GM23338 (cell line): ENCODE results near the gene HCN1. TPM values are rescaled to one million over a fixed set of nuclear protein-coding genes. Genes with fewer than 3 reads are reported as not detected.

ENCODE experiments used
- ATAC-seq: fragments of 200-7000 bp; cut with Tn5 transposase; 3 replicates; pipeline ENCODE4 v1.9.1; 2020
- DNase-seq: peaks from one replicate; pipeline ENCODE4 v3.0.0-alpha.2; 2015; ENCODE audit warnings: low spot score
- H2AFZ ChIP-seq: fragments of 200-600 bp; sonication (generic); 2 replicates; pipeline ENCODE4 v1.8.0; 2016; ENCODE audit warnings: antibody characterized with exemption, mild to moderate bottlenecking, moderate library complexity
- H3F3A ChIP-seq: fragments of 200-600 bp; sonication (generic); replicated peaks from 2 replicates; pipeline ENCODE4 v1.8.0; 2017; ENCODE audit warnings: antibody characterized with exemption, mixed run types, low read depth
- H3K27ac ChIP-seq: fragments of 200-600 bp; sonication (generic); 2 replicates; pipeline ENCODE4 v1.6.1; 2016; ENCODE audit warnings: low read depth
- H3K27me3 ChIP-seq: fragments of 200-600 bp; sonication (generic); 2 replicates; pipeline ENCODE4 v1.8.0; 2016; ENCODE audit warnings: mild to moderate bottlenecking, mixed run types, moderate library complexity; ENCODE audit not compliant: insufficient read depth
- H3K36me3 ChIP-seq: fragments of 200-600 bp; sonication (generic); 2 replicates; pipeline ENCODE4 v1.8.0; 2016; ENCODE audit warnings: mild to moderate bottlenecking; ENCODE audit not compliant: insufficient read depth
- H3K4me1 ChIP-seq: fragments of 200-600 bp; sonication (generic); 2 replicates; pipeline ENCODE4 v1.8.0; 2016; ENCODE audit warnings: mild to moderate bottlenecking, moderate library complexity; ENCODE audit not compliant: insufficient read depth
- H3K4me2 ChIP-seq: fragments of 200-600 bp; sonication (generic); 2 replicates; pipeline ENCODE4 v1.7.1; 2017; ENCODE audit warnings: mixed run types
- H3K4me3 ChIP-seq: fragments of 200-600 bp; sonication (generic); 2 replicates; pipeline ENCODE4 v1.6.1; 2016; ENCODE audit warnings: mixed run types
- H3K79me2 ChIP-seq: fragments of 200-600 bp; sonication (generic); replicated peaks from 2 replicates; pipeline ENCODE4 v1.8.0; 2017; ENCODE audit warnings: mild to moderate bottlenecking; ENCODE audit not compliant: insufficient read depth
- H3K9me2 ChIP-seq: fragments of 200-600 bp; sonication (generic); 2 replicates; pipeline ENCODE4 v1.8.0; 2017; ENCODE audit not compliant: insufficient read depth
- H4K20me1 ChIP-seq: fragments of 200-600 bp; sonication (generic); replicated peaks from 2 replicates; pipeline ENCODE4 v1.8.0; 2017; ENCODE audit warnings: mild to moderate bottlenecking; ENCODE audit not compliant: insufficient read depth
- H3K27ac Mint-ChIP-seq: 2 replicates; pipeline ENCODE4 v1.8.0; 2020; ENCODE audit warnings: inconsistent platforms, mild to moderate bottlenecking, moderate library complexity, mixed read lengths
- H3K27me3 Mint-ChIP-seq: 3 replicates; pipeline ENCODE4 v1.8.0; 2022; ENCODE audit warnings: low read depth, mild to moderate bottlenecking, moderate library complexity, mixed read lengths, inconsistent platforms; ENCODE audit not compliant: insufficient read depth, poor library complexity
- H3K36me3 Mint-ChIP-seq: 3 replicates; pipeline ENCODE4 v1.8.0; 2021; ENCODE audit warnings: low read depth, mild to moderate bottlenecking, inconsistent platforms, moderate library complexity, mixed read lengths
- H3K4me1 Mint-ChIP-seq: 3 replicates; pipeline ENCODE4 v1.8.0; 2020; ENCODE audit warnings: mild to moderate bottlenecking, inconsistent platforms, mixed read lengths
- H3K4me3 Mint-ChIP-seq: 3 replicates; pipeline ENCODE4 v1.8.0; 2021; ENCODE audit warnings: moderate library complexity, mild to moderate bottlenecking, inconsistent platforms, mixed read lengths
- H3K9me3 Mint-ChIP-seq: 3 replicates; pipeline ENCODE4 v1.8.0; 2020; ENCODE audit warnings: moderate library complexity, mild to moderate bottlenecking, inconsistent platforms, mixed read lengths
- CREB1 ChIP-seq: fragments of 250-450 bp; sonication (Bioruptor Pico); IDR thresholded peaks from 2 replicates; pipeline ENCODE4 v1.5.0; 2020; ENCODE audit warnings: low read depth, mild to moderate bottlenecking, moderate library complexity
- ETS1 ChIP-seq: IDR thresholded peaks from 2 replicates; pipeline ENCODE4 v1.6.1; 2016; ENCODE audit warnings: antibody characterized with exemption
- EZH2 ChIP-seq: fragments of 200-600 bp; sonication (generic); IDR thresholded peaks from one replicate; pipeline ENCODE4 v1.8.0; 2017; ENCODE audit warnings: antibody characterized with exemption, mild to moderate bottlenecking, low read depth; ENCODE audit not compliant: unreplicated experiment
- EZH2phosphoT487 ChIP-seq: fragments of 200-600 bp; sonication (generic); IDR thresholded peaks from one replicate; pipeline ENCODE4 v1.8.1; 2018; ENCODE audit warnings: antibody characterized with exemption; ENCODE audit not compliant: unreplicated experiment
- NANOG ChIP-seq: IDR thresholded peaks from 2 replicates; pipeline ENCODE4 v1.6.1; 2016; ENCODE audit warnings: antibody characterized with exemption, borderline replicate concordance
- POLR2AphosphoS5 ChIP-seq: IDR thresholded peaks from 2 replicates; pipeline ENCODE4 v1.6.1; 2016; ENCODE audit warnings: antibody characterized with exemption, low read depth
- STAT1 ChIP-seq: IDR thresholded peaks from one replicate; pipeline ENCODE4 v1.6.1; 2016; ENCODE audit warnings: antibody characterized with exemption; ENCODE audit not compliant: unreplicated experiment
- ZNF114 ChIP-seq: fragments of 250-450 bp; sonication (Bioruptor Pico); IDR thresholded peaks from 2 replicates; pipeline ENCODE4 v1.5.0; 2020; ENCODE audit warnings: mild to moderate bottlenecking, moderate library complexity
- ZNF331 ChIP-seq: fragments of 250-450 bp; sonication (Bioruptor Pico); IDR thresholded peaks from 2 replicates; pipeline ENCODE4 v1.5.0; 2020; ENCODE audit warnings: low read depth, mild to moderate bottlenecking, moderate library complexity
- ZNF462 ChIP-seq: fragments of 250-450 bp; sonication (Bioruptor Pico); IDR thresholded peaks from 2 replicates; pipeline ENCODE4 v1.5.0; 2020; ENCODE audit warnings: mild to moderate bottlenecking, moderate library complexity
- polyA plus RNA-seq: library from polyadenylated mRNA; unstranded; fragments of >200 nt; fragmentation: Nextera tagmentation; extraction: Ambion mirVana; gene quantifications from 2 replicates; pipeline ENCODE4 v1.2.1, GENCODE V29; 2016
- total RNA-seq: library from RNA; depleted of rRNA; stranded (reverse); fragments of >200 nt; shearing (Covaris generic); gene quantifications from 2 replicates; pipeline ENCODE4 v1.2.3, GENCODE V29; 2014
- TF ChIP-seq, protein P1 (sequence below): IDR thresholded peaks from one replicate; pipeline ENCODE4 v1.6.1; 2018; ENCODE audit warnings: antibody characterized with exemption; ENCODE audit not compliant: unreplicated experiment

The HCN1 gene
- total and polyA plus RNA-seq, 2 experiments from 2014 or later, result 2.8 to 6.9 TPM

GRCh38 chr5:45277860-45278259, 418.3 kb downstream of the HCN1 start:
- H3K27ac Mint-ChIP-seq, result no peak overlapping the region
- DNase-seq, result no peak
- H3K4me1 ChIP-seq, result peaks cover 18% of the 10 kb centered on the region
- no peak overlapping the region for H3K4me2 ChIP-seq
- H3K9me2 ChIP-seq, result 0 out of 2 replicates have a peak, but pooled peaks cover 5% of the 10 kb centered on the region
- H3K36me3 Mint-ChIP-seq, result peaks cover 34% of the 10 kb centered on the region
- TF ChIP-seq ZNF462 (CRISPR knock-in tag) (no peak), EZH2 (no peak), ZNF114 (no peak), POLR2AphosphoS5 (no peak), STAT1 (no peak), EZH2phosphoT487 (no peak), ETS1 (no peak), CREB1 (CRISPR knock-in tag) (no peak), ZNF331 (CRISPR knock-in tag) (no peak), NANOG (no peak)
- TF ChIP-seq, protein P1, sequence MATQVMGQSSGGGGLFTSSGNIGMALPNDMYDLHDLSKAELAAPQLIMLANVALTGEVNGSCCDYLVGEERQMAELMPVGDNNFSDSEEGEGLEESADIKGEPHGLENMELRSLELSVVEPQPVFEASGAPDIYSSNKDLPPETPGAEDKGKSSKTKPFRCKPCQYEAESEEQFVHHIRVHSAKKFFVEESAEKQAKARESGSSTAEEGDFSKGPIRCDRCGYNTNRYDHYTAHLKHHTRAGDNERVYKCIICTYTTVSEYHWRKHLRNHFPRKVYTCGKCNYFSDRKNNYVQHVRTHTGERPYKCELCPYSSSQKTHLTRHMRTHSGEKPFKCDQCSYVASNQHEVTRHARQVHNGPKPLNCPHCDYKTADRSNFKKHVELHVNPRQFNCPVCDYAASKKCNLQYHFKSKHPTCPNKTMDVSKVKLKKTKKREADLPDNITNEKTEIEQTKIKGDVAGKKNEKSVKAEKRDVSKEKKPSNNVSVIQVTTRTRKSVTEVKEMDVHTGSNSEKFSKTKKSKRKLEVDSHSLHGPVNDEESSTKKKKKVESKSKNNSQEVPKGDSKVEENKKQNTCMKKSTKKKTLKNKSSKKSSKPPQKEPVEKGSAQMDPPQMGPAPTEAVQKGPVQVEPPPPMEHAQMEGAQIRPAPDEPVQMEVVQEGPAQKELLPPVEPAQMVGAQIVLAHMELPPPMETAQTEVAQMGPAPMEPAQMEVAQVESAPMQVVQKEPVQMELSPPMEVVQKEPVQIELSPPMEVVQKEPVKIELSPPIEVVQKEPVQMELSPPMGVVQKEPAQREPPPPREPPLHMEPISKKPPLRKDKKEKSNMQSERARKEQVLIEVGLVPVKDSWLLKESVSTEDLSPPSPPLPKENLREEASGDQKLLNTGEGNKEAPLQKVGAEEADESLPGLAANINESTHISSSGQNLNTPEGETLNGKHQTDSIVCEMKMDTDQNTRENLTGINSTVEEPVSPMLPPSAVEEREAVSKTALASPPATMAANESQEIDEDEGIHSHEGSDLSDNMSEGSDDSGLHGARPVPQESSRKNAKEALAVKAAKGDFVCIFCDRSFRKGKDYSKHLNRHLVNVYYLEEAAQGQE, result no peak
- no peaks in the 10 kb centered on the region for H3F3A ChIP-seq
- H3K4me3 Mint-ChIP-seq, result no peak overlapping the region
- H3K79me2 ChIP-seq, result no peaks in the 10 kb centered on the region
- H3K27me3 Mint-ChIP-seq, result peaks cover 1% of the 10 kb centered on the region
- no peak overlapping the region for H2AFZ ChIP-seq
- ATAC-seq, result no peak
- no peak overlapping the region for H3K4me3 ChIP-seq
- H3K9me3 Mint-ChIP-seq, result peaks cover 18% of the 10 kb centered on the region
- no peaks in the 10 kb centered on the region for H3K27me3 ChIP-seq
- H3K27ac ChIP-seq, result no peak overlapping the region
- H3K4me1 Mint-ChIP-seq, result peaks cover 19% of the 10 kb centered on the region
- H3K36me3 ChIP-seq, result no peaks in the 10 kb centered on the region
- H4K20me1 ChIP-seq, result no peaks in the 10 kb centered on the region
